ENCODE data around the gene TPPP. TPM values are rescaled to one million over a fixed set of nuclear protein-coding genes. Genes with fewer than 3 reads are reported as not detected.

Gene TPPP
- polyA plus RNA-seq, 2 of the 4 experiments (the other 2 are of a cell fraction), result 1.0 to 1.4 TPM

- CTCF ChIA-PET, result no interaction called here
- Histone ChIP-seq H3K9me3 (no peaks in the 10 kb centered on the region), H3K27ac (no peak overlapping the region), H3K4me3 (no peak overlapping the region), H3K4me1 (no peaks in the 10 kb centered on the region), H3K4me2 (no peak overlapping the region)
- FAIRE-seq (no peak), ATAC-seq (no peak), DNase-seq (ENCODE audit: low read depth in 1 of 2, low spot score in 1 of 2) (no peak)
- TF ChIP-seq TP53 (CRISPR knock-in tag; IDR thresholded peaks at IDR 0.05) (no peak), PHF8 (IDR thresholded peaks at IDR 0.05; ENCODE audit: borderline replicate concordance, low read depth) (no peak), POLR2A (IDR thresholded peaks at IDR 0.05; ENCODE audit: low read length) (no peak), POLR2AphosphoS2 (conservative IDR thresholded peaks at IDR 0.05; ENCODE audit: low read length) (no peak)
- POLR2A ChIA-PET, result no interaction called here
- 93% methylated on average over 13 of the region's 14 CpGs for WGBS (ENCODE audit: missing lambda C conversion rate)
Measured at GRCh38 chr5:641331-641765, 51.8 kb downstream of the TPPP start.

GRCh38 chr5:640461-641330, 52.5 kb downstream of the TPPP start:
- 93% methylated on average over 22 of the region's 35 CpGs for WGBS (ENCODE audit: missing lambda C conversion rate)
- no peak for FAIRE-seq

GRCh38 chr5:639584-640213, 53.5 kb downstream of the TPPP start:
- no peak for TF ChIP-seq TFCP2L1 (CRISPR knock-in tag; IDR thresholded peaks at IDR 0.05)
- no peak for TF ChIP-seq ZNF302 (CRISPR knock-in tag; IDR thresholded peaks at IDR 0.05)
- no peak for TF ChIP-seq RNF2 (IDR thresholded peaks at IDR 0.05; ENCODE audit: borderline replicate concordance, low read depth)
- TF ChIP-seq SREBF2 (IDR thresholded peaks at IDR 0.05), result no peak
- TF ChIP-seq KDM1A (IDR thresholded peaks at IDR 0.05; ENCODE audit: low read depth), result no peak
- TF ChIP-seq RCOR1 (IDR thresholded peaks at IDR 0.05; ENCODE audit: low read depth, low read length), result no peak
- no peak for TF ChIP-seq HEYL (CRISPR knock-in tag; IDR thresholded peaks at IDR 0.05)
- no peak for TF ChIP-seq FOSB (CRISPR knock-in tag; IDR thresholded peaks at IDR 0.05)
- TF ChIP-seq JUNB (IDR thresholded peaks at IDR 0.05), result no peak
- no peak for TF ChIP-seq ZSCAN20 (CRISPR knock-in tag; IDR thresholded peaks at IDR 0.05)
- no peak for TF ChIP-seq EP300 (IDR thresholded peaks at IDR 0.05)
- no peak for TF ChIP-seq MAFK (IDR thresholded peaks at IDR 0.05; ENCODE audit: partially characterized antibody)
- no peak for TF ChIP-seq EHF (CRISPR knock-in tag; IDR thresholded peaks at IDR 0.05)
- TF ChIP-seq NFE2L2 (conservative IDR thresholded peaks at IDR 0.05; ENCODE audit: low read length), result no peak
- TF ChIP-seq PBX3 (IDR thresholded peaks at IDR 0.05), result no peak
- Histone ChIP-seq H3K27ac (no peak overlapping the region), H3K4me3 (no peak overlapping the region), H3K4me2 (no peak overlapping the region), H3K4me1 (no peaks in the 10 kb centered on the region), H3K9me3 (no peaks in the 10 kb centered on the region)
- DNase-seq (ENCODE audit: low read depth in 1 of 2, low spot score in 1 of 2) (no peak), FAIRE-seq (no peak), ATAC-seq (no peak)
- WGBS (ENCODE audit: missing lambda C conversion rate), result 94% methylated on average over 11 of the region's 20 CpGs
- POLR2A ChIA-PET, result no interaction called here
- CTCF ChIA-PET, result interaction anchor here (0.7 kb wide), 1 partner anchor 29 kb away, joined by 3 read pairs; no protein-coding TSS in a partner anchor

More at GRCh38 chr5:640461-641330, 52.5 kb downstream of the TPPP start:
- TF ChIP-seq CHD4 (IDR thresholded peaks at IDR 0.05; ENCODE audit: borderline replicate concordance) (no peak), CBX2 (IDR thresholded peaks at IDR 0.05; ENCODE audit: borderline replicate concordance, low read depth) (no peak), ATOH8 (CRISPR knock-in tag; IDR thresholded peaks at IDR 0.05; ENCODE audit: low read depth) (no peak), ZC3H11A (IDR thresholded peaks at IDR 0.05) (no peak), ZSCAN20 (CRISPR knock-in tag; IDR thresholded peaks at IDR 0.05) (no peak), SREBF2 (IDR thresholded peaks at IDR 0.05) (no peak), MYC (IDR thresholded peaks at IDR 0.05; ENCODE audit: borderline replicate concordance, low read length) (no peak), BCL3 (IDR thresholded peaks at IDR 0.05) (no peak), RCOR1 (IDR thresholded peaks at IDR 0.05; ENCODE audit: low read depth, low read length) (no peak), HOXB5 (CRISPR knock-in tag; IDR thresholded peaks at IDR 0.05) (no peak), NPAS2 (CRISPR knock-in tag; IDR thresholded peaks at IDR 0.05; ENCODE audit: borderline replicate concordance) (no peak), RAD21 (conservative IDR thresholded peaks at IDR 0.05 in 1 of 2, IDR thresholded peaks at IDR 0.05 in 1 of 2) (no peak), EHF (CRISPR knock-in tag; IDR thresholded peaks at IDR 0.05) (no peak), FOSL2 (IDR thresholded peaks at IDR 0.05) (no peak), FOSL2 (CRISPR knock-in tag; IDR thresholded peaks at IDR 0.05) (no peak), MAZ (IDR thresholded peaks at IDR 0.05; ENCODE audit: borderline replicate concordance, low read depth, low read length) (no peak), E2F6 (IDR thresholded peaks at IDR 0.05; ENCODE audit: borderline replicate concordance, low read depth) (no peak)
- ChIA-PET CTCF (interaction anchor here (0.7 kb wide), 1 partner anchor 28 kb away, joined by 3 read pairs; no protein-coding TSS in a partner anchor), POLR2A (no interaction called here)
- DNase-seq (ENCODE audit: low read depth in 1 of 2, low spot score in 1 of 2) (no peak), ATAC-seq (no peak)
- Histone ChIP-seq H3K4me1 (no peaks in the 10 kb centered on the region), H3K4me3 (no peak overlapping the region), H3K27ac (no peak overlapping the region), H3K4me2 (no peak overlapping the region), H3K9me3 (no peaks in the 10 kb centered on the region)
